ENCODE results near the gene NFX1.

DNA sequence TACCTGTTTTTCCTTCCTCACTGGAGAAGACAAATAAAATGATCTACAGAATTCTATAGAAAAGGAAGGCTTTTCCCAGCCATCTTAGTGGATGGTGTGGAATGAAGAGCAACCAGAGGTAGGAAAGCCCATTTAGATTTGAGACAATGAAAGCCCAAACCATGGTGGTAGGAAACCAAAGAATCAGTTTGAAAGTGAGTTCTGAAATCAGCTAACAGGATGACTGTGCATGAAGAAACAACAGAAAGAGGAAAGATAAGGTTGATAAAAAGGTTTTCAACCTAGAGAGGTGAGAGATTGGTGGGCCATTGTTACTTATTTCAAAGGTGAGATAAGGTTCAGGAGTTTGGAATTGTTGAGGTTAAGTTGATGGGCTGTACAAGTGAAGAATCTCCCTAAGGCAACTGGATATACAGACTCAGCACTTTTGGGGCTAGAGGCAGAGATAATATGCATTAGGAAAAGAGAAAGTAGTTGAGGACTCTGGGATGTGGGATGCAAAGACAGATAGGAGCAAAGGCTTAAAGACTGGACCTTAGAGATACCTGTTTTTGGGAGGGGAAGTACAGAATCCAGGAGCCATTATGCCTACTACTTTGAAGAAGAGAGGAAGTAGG lies 23.1 kb upstream of the NFX1 start:
- TF ChIP-seq POLR2AphosphoS5 (IDR thresholded peaks at IDR 0.05; ENCODE audit: low read depth) = no peak
- TF ChIP-seq, protein P1, sequence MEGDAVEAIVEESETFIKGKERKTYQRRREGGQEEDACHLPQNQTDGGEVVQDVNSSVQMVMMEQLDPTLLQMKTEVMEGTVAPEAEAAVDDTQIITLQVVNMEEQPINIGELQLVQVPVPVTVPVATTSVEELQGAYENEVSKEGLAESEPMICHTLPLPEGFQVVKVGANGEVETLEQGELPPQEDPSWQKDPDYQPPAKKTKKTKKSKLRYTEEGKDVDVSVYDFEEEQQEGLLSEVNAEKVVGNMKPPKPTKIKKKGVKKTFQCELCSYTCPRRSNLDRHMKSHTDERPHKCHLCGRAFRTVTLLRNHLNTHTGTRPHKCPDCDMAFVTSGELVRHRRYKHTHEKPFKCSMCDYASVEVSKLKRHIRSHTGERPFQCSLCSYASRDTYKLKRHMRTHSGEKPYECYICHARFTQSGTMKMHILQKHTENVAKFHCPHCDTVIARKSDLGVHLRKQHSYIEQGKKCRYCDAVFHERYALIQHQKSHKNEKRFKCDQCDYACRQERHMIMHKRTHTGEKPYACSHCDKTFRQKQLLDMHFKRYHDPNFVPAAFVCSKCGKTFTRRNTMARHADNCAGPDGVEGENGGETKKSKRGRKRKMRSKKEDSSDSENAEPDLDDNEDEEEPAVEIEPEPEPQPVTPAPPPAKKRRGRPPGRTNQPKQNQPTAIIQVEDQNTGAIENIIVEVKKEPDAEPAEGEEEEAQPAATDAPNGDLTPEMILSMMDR (IDR thresholded peaks at IDR 0.05; ENCODE audit: insufficient read depth, low read length) = no peak

Measured in HL-60 (cell line).